ENCODE data around the gene GNG7.

- no peak for TF ChIP-seq EZH2 (IDR thresholded peaks at IDR 0.05; ENCODE audit: low read length)
- no peak for TF ChIP-seq CTCF (optimal IDR thresholded peaks at IDR 0.05 in 1 of 3, IDR thresholded peaks at IDR 0.05 in 1 of 3, conservative IDR thresholded peaks at IDR 0.05 in 1 of 3; ENCODE audit: extremely low read depth in 1 of 3, insufficient read depth in 2 of 3, low read length in 3 of 3)
Measured at GRCh38 chr19:2686360-2686759, 16.1 kb downstream of the GNG7 start.
